Colonic mucosa (tissue), 4 donors: ENCODE results near the gene ZNF408. TPM values are rescaled to one million over a fixed set of nuclear protein-coding genes. Genes with fewer than 3 reads are reported as not detected.

Source experiments
- DNase-seq: peaks from one replicate; pipeline ENCODE4 v3.0.0-alpha.2; 2020
- H3K27ac ChIP-seq: fragments of 200-600 bp; one replicate; pipeline ENCODE4 v1.8.0; 2021
- H3K27me3 ChIP-seq: fragments of 200-600 bp; one replicate; pipeline ENCODE4 v1.8.0; 2021
- H3K36me3 ChIP-seq: fragments of 200-600 bp; one replicate; pipeline ENCODE4 v1.8.0; 2021
- H3K4me1 ChIP-seq: fragments of 200-600 bp; one replicate; pipeline ENCODE4 v1.8.0; 2021; ENCODE audit warnings: mild to moderate bottlenecking
- H3K4me3 ChIP-seq: fragments of 200-600 bp; one replicate; pipeline ENCODE4 v1.8.0; 2021
- H3K9ac ChIP-seq, 2 donors: one replicate each; pipeline ENCODE4 v1.7.0; 2013; ENCODE audit warnings: control low read depth in 2 of 2, low read depth in 2 of 2, low read length in 2 of 2
- H3K9me3 ChIP-seq: fragments of 200-600 bp; one replicate; pipeline ENCODE4 v1.8.0; 2021
- CTCF ChIP-seq: fragments of 200-600 bp; IDR thresholded peaks from one replicate; pipeline ENCODE4 v1.8.0; 2022; ENCODE audit warnings: antibody characterized with exemption, mild to moderate bottlenecking
- intact Hi-C: fragments of 100-400 bp; cut with DNase I; formaldehyde crosslinking; loops from one replicate; pipeline ENCODE4 v1.14.1; 2022
- total RNA-seq, 2 donors: library from RNA; stranded (reverse); fragmentation: NEBNext Ultra II Directional in 1 of 2; extraction: Animal tissue kit (Norgen Biotek cat#: 25700) in 1 of 2; gene quantifications; one replicate each; pipeline ENCODE4 v1.2.1, GENCODE V29; 2021
- donor health status: healthy.
- donor health status: DM: no; HTN: no; CAD: no.
- donor health status: DM: no; HTN: no; CAD: no.

ZNF408 gene
- total RNA-seq, 2 donors from 2014 or later: 11.7 to 15.5 TPM

DNA sequence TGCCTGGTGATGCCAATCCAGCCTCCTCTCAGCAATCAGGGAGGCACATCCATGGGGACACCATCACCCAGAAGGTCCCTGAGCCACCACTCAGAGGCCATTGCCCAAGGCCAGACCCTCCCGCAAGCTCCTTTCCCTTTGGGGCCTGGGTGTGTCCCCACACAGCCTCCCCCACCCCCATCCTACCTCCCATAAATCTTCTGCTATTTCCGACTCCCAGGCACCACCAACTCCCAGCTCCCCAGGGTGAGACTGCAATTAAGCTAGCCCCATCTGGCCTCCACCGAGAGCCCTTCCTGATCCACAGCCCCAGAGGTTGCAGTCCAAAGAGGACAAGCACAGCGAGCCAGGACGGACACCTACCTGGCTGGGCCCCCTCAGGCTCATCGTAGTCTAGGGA lies 6.8 kb upstream of the ZNF408 start:
- DNase-seq: no peak
- Histone ChIP-seq H3K36me3 (peaks cover 20% of the 10 kb centered on the region), H3K4me3 (no peak overlapping the region), H3K4me1 (peaks cover 5% of the 10 kb centered on the region), H3K27me3 (no peaks in the 10 kb centered on the region), H3K27ac (no peak overlapping the region), H3K9me3 (no peaks in the 10 kb centered on the region), H3K9ac (no peak overlapping the region)
- intact Hi-C loops: no loop called here
- TF ChIP-seq CTCF: no peak

- peaks cover 5% of the 10 kb centered on the region for H3K4me1 ChIP-seq
- no peak for DNase-seq
- no peaks in the 10 kb centered on the region for H3K27me3 ChIP-seq
- no peak for TF ChIP-seq CTCF
- H3K4me3 ChIP-seq: no peak overlapping the region
- H3K36me3 ChIP-seq: peaks cover 20% of the 10 kb centered on the region
- no peaks in the 10 kb centered on the region for H3K9me3 ChIP-seq
- H3K9ac ChIP-seq: no peak overlapping the region
- intact Hi-C loops: no loop called here
- no peak overlapping the region for H3K27ac ChIP-seq
Measured at GRCh38 chr11:46694607-46695006, 6.2 kb upstream of the ZNF408 start.

DNA sequence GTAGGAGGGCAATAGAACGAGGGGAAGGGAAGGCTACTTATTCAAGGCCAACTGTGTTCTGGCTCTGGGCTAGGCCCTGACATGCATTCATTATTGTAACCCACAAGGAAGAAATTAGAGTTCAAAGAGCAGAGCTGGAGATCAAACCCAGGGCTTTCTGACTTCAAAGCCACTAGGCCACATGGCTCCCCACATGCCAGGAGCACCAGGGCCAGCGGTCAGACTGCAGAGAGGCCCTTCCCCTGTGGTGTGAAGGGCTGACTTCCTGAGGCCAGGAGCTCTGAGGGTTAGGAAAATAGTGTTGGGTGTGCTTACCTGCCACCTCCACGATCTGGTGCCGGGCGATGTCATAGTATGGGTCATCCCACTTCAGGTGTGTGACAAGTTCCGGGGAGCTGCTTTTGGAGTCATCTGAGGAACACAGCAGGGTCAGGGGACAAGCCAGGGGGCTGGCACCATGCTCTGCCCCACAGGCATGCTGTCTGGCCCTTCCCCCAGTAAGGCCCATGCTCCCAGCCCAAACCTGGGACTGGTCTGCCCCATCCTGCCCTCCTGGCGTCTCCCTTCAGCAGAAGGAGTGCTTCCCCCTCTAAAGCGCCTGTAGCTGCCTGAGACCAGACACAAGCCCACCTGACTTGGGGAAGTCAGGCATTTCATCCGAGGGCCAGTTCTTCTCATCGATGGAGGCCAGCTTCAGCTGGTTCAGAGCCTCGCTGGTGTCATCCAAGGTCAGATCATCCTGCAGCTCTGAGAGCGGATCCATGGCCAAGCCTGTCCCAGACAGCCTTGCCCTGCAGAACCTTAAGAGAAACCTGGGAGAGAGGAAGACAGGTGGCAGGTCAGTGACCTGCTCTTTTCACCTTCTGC lies 5.3 kb upstream of the ZNF408 start:
- Histone ChIP-seq H3K27me3 (no peaks in the 10 kb centered on the region), H3K9ac (no peak overlapping the region), H3K4me3 (no peak overlapping the region), H3K4me1 (peaks cover 5% of the 10 kb centered on the region), H3K36me3 (peaks cover 20% of the 10 kb centered on the region), H3K27ac (no peak overlapping the region), H3K9me3 (no peaks in the 10 kb centered on the region)
- intact Hi-C loops: no loop called here
- no peak for DNase-seq
- no peak for TF ChIP-seq CTCF

GRCh38 chr11:46696212-46696558 lies 4.6 kb upstream of the ZNF408 start:
- H3K9me3 ChIP-seq: no peaks in the 10 kb centered on the region
- peaks cover 5% of the 10 kb centered on the region for H3K4me1 ChIP-seq
- no peak overlapping the region for H3K9ac ChIP-seq
- no peaks in the 10 kb centered on the region for H3K27me3 ChIP-seq
- no peak for TF ChIP-seq CTCF
- intact Hi-C loops: no loop called here
- H3K27ac ChIP-seq: no peak overlapping the region
- H3K36me3 ChIP-seq: peaks cover 20% of the 10 kb centered on the region
- no peak overlapping the region for H3K4me3 ChIP-seq
- DNase-seq: no peak

GRCh38 chr11:46697303-46697702 lies 3.5 kb upstream of the ZNF408 start:
- Histone ChIP-seq H3K27me3 (no peaks in the 10 kb centered on the region), H3K27ac (no peak overlapping the region), H3K36me3 (peaks cover 20% of the 10 kb centered on the region), H3K9me3 (no peaks in the 10 kb centered on the region), H3K4me1 (peaks cover 11% of the 10 kb centered on the region), H3K9ac (no peak overlapping the region), H3K4me3 (no peak overlapping the region)
- intact Hi-C loops: no loop called here
- DNase-seq: no peak
- no peak for TF ChIP-seq CTCF
